GM12878 (cell line): Measurements from ENCODE around the gene PPP1R1C. TPM values are rescaled to one million over a fixed set of nuclear protein-coding genes. Genes with fewer than 3 reads are reported as not detected.

ENCODE experiments used
- ATAC-seq: fragments of 200-7000 bp; cut with Tn5 transposase; 3 replicates; pipeline ENCODE4 v1.9.1; 2020; ENCODE audit warnings: mild to moderate bottlenecking, moderate library complexity
- BruUV-seq: library from RNA; stranded (reverse); fragments of 400-500 nt; replicated peaks from 2 replicates; lab custom pipeline; 2021; lab: Mats Ljungman, UMichigan
- CTCF ChIA-PET: fragments of 300-600 bp; sonication (Branson Sonifier 250); formaldehyde crosslinking; extraction: SDS; loops from one replicate; lab custom pipeline; 2021; ENCODE audit warnings: inconsistent platforms; lab: Yijun Ruan, JAX
- POLR2A ChIA-PET: fragments of 350-600 bp; formaldehyde crosslinking; extraction: SDS; loops from one replicate; lab custom pipeline; 2021; ENCODE audit warnings: inconsistent platforms; lab: Charles Lee
- RAD21 ChIA-PET: fragments of 300-600 bp; sonication (Branson Sonifier 250); formaldehyde crosslinking; loops from one replicate; lab custom pipeline; 2023; ENCODE audit warnings: antibody characterized with exemption; ENCODE audit not compliant: unreplicated experiment; lab: Charles Lee
- SMC1A ChIA-PET: fragments of 300-600 bp; sonication (Branson Sonifier 250); formaldehyde crosslinking; loops from one replicate; lab custom pipeline; 2023; ENCODE audit not compliant: unreplicated experiment, uncharacterized antibody; lab: Charles Lee
- DNase-seq: peaks from one replicate; pipeline ENCODE4 v3.0.0-alpha.2; 2011; ENCODE audit warnings: low read depth, low spot score
- FAIRE-seq: peaks from 3 replicates; lab custom pipeline; 2011; peaks lifted over from hg19 to GRCh38; lab: Jason Lieb, UNC
- H2AFZ ChIP-seq: 2 replicates; pipeline ENCODE4 v1.6.0; 2011; ENCODE audit warnings: low read depth, low read length, control low read depth; ENCODE audit not compliant: control insufficient read depth
- H3K27ac ChIP-seq: 2 replicates; pipeline ENCODE4 v1.5.1; 2011; ENCODE audit warnings: control low read depth; ENCODE audit not compliant: control insufficient read depth, insufficient read depth
- H3K27me3 ChIP-seq, 2 experiments: replicated peaks in 1 of 2; 2 replicates each; pipeline versions ENCODE4 v1.6.0 to v1.6.1; 2011; ENCODE audit warnings: low read length in 1 of 2; ENCODE audit not compliant: control insufficient read depth in 2 of 2, insufficient read depth in 2 of 2
- H3K36me3 ChIP-seq, 2 experiments: 2 replicates each; pipeline ENCODE4 v1.5.1; 2011; ENCODE audit warnings: low read length in 1 of 2; ENCODE audit not compliant: control insufficient read depth in 2 of 2, insufficient read depth in 2 of 2
- H3K4me1 ChIP-seq: 2 replicates; pipeline ENCODE4 v1.6.1; 2011; ENCODE audit warnings: mild to moderate bottlenecking, low read length, moderate library complexity, mixed read lengths; ENCODE audit not compliant: control insufficient read depth, insufficient read depth
- H3K4me2 ChIP-seq: 2 replicates; pipeline ENCODE4 v1.6.0; 2011; ENCODE audit warnings: control low read depth; ENCODE audit not compliant: control insufficient read depth, insufficient read depth
- H3K4me3 ChIP-seq: fragments of 200-600 bp; sonication (generic); 2 replicates; pipeline ENCODE4 v1.5.1; 2016
- H3K79me2 ChIP-seq: 2 replicates; pipeline ENCODE4 v1.6.0; 2011; ENCODE audit warnings: low read length; ENCODE audit not compliant: control insufficient read depth, insufficient read depth
- H3K9ac ChIP-seq: 2 replicates; pipeline ENCODE4 v1.8.0; 2011; ENCODE audit warnings: low read length, control low read depth, mixed read lengths; ENCODE audit not compliant: control insufficient read depth, insufficient read depth
- H3K9me3 ChIP-seq: replicated peaks from 3 replicates; pipeline ENCODE4 v1.5.1; 2011; ENCODE audit warnings: mild to moderate bottlenecking, low read length; ENCODE audit not compliant: control insufficient read depth, insufficient read depth
- H4K20me1 ChIP-seq: 2 replicates; pipeline ENCODE4 v1.6.0; 2011; ENCODE audit not compliant: control insufficient read depth, insufficient read depth
- ASH2L ChIP-seq: fragments of 300-600, 200-600 bp; sonication (generic); IDR thresholded peaks from 2 replicates; pipeline ENCODE4 v1.6.1; 2017; ENCODE audit warnings: low read depth, mild to moderate bottlenecking, borderline replicate concordance
- CREM ChIP-seq: IDR thresholded peaks from 2 replicates; pipeline ENCODE4 v1.6.1; 2014; ENCODE audit warnings: antibody characterized with exemption, low read depth
- EZH2 ChIP-seq: IDR thresholded peaks from 2 replicates; pipeline ENCODE4 v1.6.1; 2012; ENCODE audit warnings: low read depth, mild to moderate bottlenecking, control low read depth, inconsistent platforms, low read length, borderline replicate concordance; ENCODE audit not compliant: control insufficient read depth
- KAT2A ChIP-seq: conservative IDR thresholded peaks from 2 replicates; pipeline ENCODE4 v1.6.1; 2011; ENCODE audit warnings: low read depth, low read length; ENCODE audit not compliant: control insufficient read depth
- KDM1A ChIP-seq: fragments of 200-600 bp; sonication (generic); IDR thresholded peaks from 2 replicates; pipeline ENCODE4 v1.6.1; 2016; ENCODE audit warnings: borderline replicate concordance
- NFIC ChIP-seq: IDR thresholded peaks from 2 replicates; pipeline ENCODE4 v1.6.1; 2012; ENCODE audit warnings: low read depth, mild to moderate bottlenecking, inconsistent platforms, low read length, moderate library complexity
- NFYA ChIP-seq: IDR thresholded peaks from 2 replicates; pipeline ENCODE4 v1.6.1; 2011; ENCODE audit warnings: low read depth, mild to moderate bottlenecking, low read length, improper control_type of control experiment, borderline replicate concordance
- PAX5 ChIP-seq: IDR thresholded peaks from 2 replicates; pipeline ENCODE4 v1.6.1; 2011; ENCODE audit warnings: low read depth, low read length, borderline replicate concordance
- PKNOX1 ChIP-seq: fragments of 450-650 bp; IDR thresholded peaks from 2 replicates; pipeline ENCODE4 v1.6.1; 2016; ENCODE audit warnings: mild to moderate bottlenecking
- SMARCA5 ChIP-seq: fragments of 450-650 bp; IDR thresholded peaks from 2 replicates; pipeline ENCODE4 v1.6.1; 2017; ENCODE audit warnings: mild to moderate bottlenecking
- SREBF2 ChIP-seq: IDR thresholded peaks from 2 replicates; pipeline ENCODE4 v1.6.1; 2012; ENCODE audit warnings: mild to moderate bottlenecking, low read length
- SRF ChIP-seq, 2 experiments: IDR thresholded peaks; 2 replicates each; pipeline ENCODE4 v1.6.1; 2011; ENCODE audit warnings: low read depth in 2 of 2, low read length in 2 of 2, mild to moderate bottlenecking in 1 of 2, moderate library complexity in 1 of 2
- STAT3 ChIP-seq: IDR thresholded peaks from 2 replicates; pipeline ENCODE4 v1.6.1; 2011; ENCODE audit warnings: low read depth, low read length, improper control_type of control experiment
- TCF12 ChIP-seq: IDR thresholded peaks from 2 replicates; pipeline ENCODE4 v1.6.1; 2011; ENCODE audit warnings: low read depth, mild to moderate bottlenecking, low read length
- TCF3 ChIP-seq: IDR thresholded peaks from 2 replicates; pipeline ENCODE4 v1.6.1; 2012; ENCODE audit warnings: low read depth, mild to moderate bottlenecking, low read length, borderline replicate concordance; ENCODE audit not compliant: insufficient read depth
- TCF7 ChIP-seq: IDR thresholded peaks from 2 replicates; pipeline ENCODE4 v1.6.1; 2014; ENCODE audit warnings: antibody characterized with exemption, borderline replicate concordance
- WRNIP1 ChIP-seq: IDR thresholded peaks from 2 replicates; pipeline ENCODE4 v1.6.1; 2011; ENCODE audit warnings: low read depth, low read length, improper control_type of control experiment, borderline replicate concordance
- ZBTB33 ChIP-seq: fragments of 450-650 bp; IDR thresholded peaks from 2 replicates; pipeline ENCODE4 v1.6.1; 2017; ENCODE audit warnings: mild to moderate bottlenecking
- ZNF217 ChIP-seq: fragments of 450-650 bp; IDR thresholded peaks from 2 replicates; pipeline ENCODE4 v1.6.1; 2017; ENCODE audit warnings: antibody characterized with exemption, mild to moderate bottlenecking
- WGBS: methylation state at CpG from one replicate; pipeline ENCODE4 v1.1.6; 2016; ENCODE audit warnings: low lambda C conversion rate; ENCODE audit not compliant: insufficient replicate concordance, insufficient coverage; ENCODE audit errors: missing lambda C conversion rate; 5-methylcytosine and 5-hydroxymethylcytosine counted together
- in situ Hi-C: fragments of 300-500 bp; cut with MboI; formaldehyde crosslinking; loops from 9 replicates; pipeline ENCODE4 v1.14.3; 2018; ENCODE audit warnings: mixed read lengths
- intact Hi-C: fragments of 100-400 bp; cut with micrococcal nuclease; formaldehyde crosslinking; loops from one replicate; pipeline ENCODE4 v1.14.2; 2022; ENCODE audit not compliant: unreplicated experiment
- polyA plus RNA-seq, 11 experiments: library from polyadenylated mRNA; depleted of rRNA in 4 of 11; unstranded in 6 of 11; stranded (reverse) in 5 of 11; fragments of >200 nt; fragmentation: Nextera tagmentation in 4 of 11; fragmentation: Illumina TruSeq in 1 of 11; extraction: Ambion mirVana in 4 of 11; extraction: Trizol in 1 of 11; gene quantifications; 1 replicate in 1 of 11; 2 replicates in 10 of 11; pipeline versions ENCODE4 v1.2.1 to v1.2.3, GENCODE V29; 2011 to 2016; ENCODE audit warnings: inconsistent platforms in 2 of 11, missing spikeins in 2 of 11, low read depth in 1 of 11
- total RNA-seq, 4 experiments: library from RNA; depleted of rRNA in 3 of 4; stranded (reverse); fragments of >200 nt in 3 of 4; fragmentation: Illumina TruSeq in 1 of 4; extraction: Trizol in 1 of 4; gene quantifications; 2 replicates each; pipeline versions ENCODE4 v1.2.1 to v1.2.3, GENCODE V29; 2013 to 2021

PPP1R1C gene
- total and polyA plus RNA-seq, 10 of the 15 experiments (the other 5 are each of a cell fraction or from before 2014, with no cell fraction given): 0.11 TPM; not detected in 9

GRCh38 chr2:181946444-181947127 is 39.1 kb upstream of the PPP1R1C start:
- no peaks in the 10 kb centered on the region for H3K9me3 ChIP-seq
- H3K4me2 ChIP-seq: no peak overlapping the region
- no peak overlapping the region for H2AFZ ChIP-seq
- H3K27ac ChIP-seq: no peak overlapping the region
- DNase-seq (no peak), FAIRE-seq (no peak), ATAC-seq (no peak)
- H3K9ac ChIP-seq: no peak overlapping the region
- in situ Hi-C loops: no loop called here
- H3K4me1 ChIP-seq: no peaks in the 10 kb centered on the region
- CTCF ChIA-PET: interaction anchor here (0.5 kb wide), 1 partner anchor 41 kb away, joined by 3 read pairs; no protein-coding TSS in a partner anchor
- TF ChIP-seq ASH2L: no peak
- TF ChIP-seq KAT2A: no peak
- no peak for TF ChIP-seq SRF (IDR thresholded peaks at IDR 0.05; ENCODE audit: low read depth in 2 of 2, low read length in 2 of 2)
- no peak for TF ChIP-seq TCF12
- TF ChIP-seq TCF3: no peak
- no peak for TF ChIP-seq TCF7
- no peak for TF ChIP-seq NFIC
- TF ChIP-seq STAT3: no peak
- TF ChIP-seq PKNOX1: no peak
- TF ChIP-seq ZNF217: no peak
- TF ChIP-seq SREBF2: no peak
- no peak for TF ChIP-seq EZH2
- no peak for TF ChIP-seq ZBTB33
- no peak for TF ChIP-seq NFYA
- TF ChIP-seq CREM: no peak
- no peak for TF ChIP-seq KDM1A
- TF ChIP-seq WRNIP1: no peak
- no peak for TF ChIP-seq PAX5
- TF ChIP-seq SMARCA5: no peak
- no peak overlapping the region for H3K4me3 ChIP-seq
- no peaks in the 10 kb centered on the region for H3K79me2 ChIP-seq
- SMC1A ChIA-PET: no interaction called here
- intact Hi-C loops: no loop called here
- POLR2A ChIA-PET: no interaction called here
- H3K27me3 ChIP-seq: 0 out of 4 replicates have a peak, but pooled peaks cover 0 to 4% of the 10 kb centered on the region in 2 experiments
- 0% methylated on average over 1 of the region's 1 CpG for WGBS
- no peaks in the 10 kb centered on the region for H3K36me3 ChIP-seq
- RAD21 ChIA-PET: no interaction called here
- H4K20me1 ChIP-seq: no peaks in the 10 kb centered on the region
- BruUV-seq: no TSS peak
